ENCODE measurements around the gene AUTS2. TPM values are rescaled to one million over a fixed set of nuclear protein-coding genes. Genes with fewer than 3 reads are reported as not detected.

Gene AUTS2
- total and polyA plus RNA-seq, 9 of the 15 experiments (the other 6 are each of a cell fraction or from before 2014, with no cell fraction given): 0.58 TPM; not detected in 8

- ChIA-PET POLR2A (interaction anchor here (0.6 kb wide), 1 partner anchor 45 kb away, joined by 3 read pairs; no protein-coding TSS in a partner anchor), CTCF (ENCODE audit: low intra/inter-chr PET ratio) (no interaction called here)
- intact Hi-C loops (cut with micrococcal nuclease): no loop called here
- Histone ChIP-seq H3K4me3 (no peak overlapping the region), H2AFZ (ENCODE audit: low read depth, low read length) (no peak overlapping the region), H3K9me1 (ENCODE audit: control insufficient read depth, insufficient read depth, low read length) (no peaks in the 10 kb centered on the region), H3K27me3 (ENCODE audit: control insufficient read depth in 2 of 2, insufficient read depth in 2 of 2, low read length in 2 of 2) (peaks cover 0 to 3% of the 10 kb centered on the region in 2 experiments; a peak in 2 of 5 replicates), H3K4me2 (ENCODE audit: insufficient read depth, low read length) (no peak overlapping the region), H4K20me1 (replicated peaks; ENCODE audit: control insufficient read depth, insufficient read depth, low read length) (no peaks in the 10 kb centered on the region), H3K4me1 (replicated peaks in 1 of 2; ENCODE audit: control insufficient read depth in 2 of 2, insufficient read depth in 2 of 2, low read length in 2 of 2) (no peaks in the 10 kb centered on the region), H3K27ac (ENCODE audit: extremely low read depth, low read depth, low read length) (no peak overlapping the region), H3K36me3 (ENCODE audit: control insufficient read depth, insufficient read depth, low read length) (no peaks in the 10 kb centered on the region), H3K9ac (ENCODE audit: insufficient read depth in 1 of 2, low read depth in 2 of 2, low read length in 2 of 2) (no peak overlapping the region), H3K9me3 (replicated peaks; ENCODE audit: control insufficient read depth, insufficient read depth, low read depth, low read length) (no peaks in the 10 kb centered on the region), H3K79me2 (ENCODE audit: control insufficient read depth, insufficient read depth, low read length) (no peaks in the 10 kb centered on the region)
- ATAC-seq: no peak
- in situ Hi-C loops (cut with MboI): no loop called here
- no TSS peak for BruUV-seq (replicated peaks)
- 3% methylated on average over 3 of the region's 3 CpGs for WGBS (ENCODE audit: insufficient coverage, low coverage, missing lambda C conversion rate)
- DNase-seq (ENCODE audit: extremely low read depth in 1 of 4, low spot score in 3 of 4): no peak
- no peak for FAIRE-seq
- no peak for TF ChIP-seq RAD51 (IDR thresholded peaks at IDR 0.05; ENCODE audit: borderline replicate concordance, low read depth)
- no peak for TF ChIP-seq SP2 (IDR thresholded peaks at IDR 0.05; ENCODE audit: extremely low read depth, low read depth, low read length, poor library complexity, severe bottlenecking)
- TF ChIP-seq HBP1 (CRISPR knock-in tag; IDR thresholded peaks at IDR 0.05): no peak
- TF ChIP-seq ATF2 (CRISPR knock-in tag; IDR thresholded peaks at IDR 0.05): no peak
- no peak for TF ChIP-seq ZBTB40 (IDR thresholded peaks at IDR 0.05)
- no peak for TF ChIP-seq ZBTB40 (CRISPR knock-in tag; IDR thresholded peaks at IDR 0.05)
- TF ChIP-seq BRCA1 (IDR thresholded peaks at IDR 0.05): no peak
- no peak for TF ChIP-seq BRCA1 (CRISPR knock-in tag; IDR thresholded peaks at IDR 0.05)
- TF ChIP-seq EP400 (IDR thresholded peaks at IDR 0.05): no peak
- TF ChIP-seq XRCC5 (IDR thresholded peaks at IDR 0.05; ENCODE audit: low read depth, low read length): no peak
- no peak for TF ChIP-seq XRCC3 (IDR thresholded peaks at IDR 0.05)
- no peak for TF ChIP-seq RBBP5 (IDR thresholded peaks at IDR 0.05; ENCODE audit: borderline replicate concordance, insufficient read depth, low read length, poor library complexity, severe bottlenecking)
Observed at GRCh38 chr7:70340236-70340635, 742.0 kb downstream of the AUTS2 start.
